A673 (cell line): ENCODE measurements around the gene ZNF724.

ENCODE experiments used
- CTCF ChIP-seq: fragments of 300-800, 200-600 bp; sonication (generic); conservative IDR thresholded peaks from 2 replicates; pipeline ENCODE4 v1.5.1; 2017; ENCODE audit warnings: low read depth, mild to moderate bottlenecking, antibody characterized with exemption, low read length, moderate library complexity, mixed read lengths
- EZH2 ChIP-seq: fragments of 200-600 bp; sonication (generic); IDR thresholded peaks from 2 replicates; pipeline ENCODE4 v1.6.1; 2017; ENCODE audit warnings: borderline replicate concordance, low read depth, mild to moderate bottlenecking, mixed read lengths, antibody characterized with exemption, low read length; ENCODE audit not compliant: poor library complexity, severe bottlenecking

GRCh38 chr19:23222998-23223652 lies 27.1 kb downstream of the ZNF724 start:
- no peak for TF ChIP-seq EZH2
- no peak for TF ChIP-seq CTCF
